T-helper 1 cell (primary cell): ENCODE results near the gene MYO9A.

Experiments used
- DNase-seq, 5 donors: peaks; one replicate each; pipeline ENCODE4 v3.0.0-alpha.2; 2012 to 2020

MYO9A gene

GRCh38 chr15:71804695-71805470 lies 313.1 kb downstream of the MYO9A start:
- no peak for DNase-seq

DNA sequence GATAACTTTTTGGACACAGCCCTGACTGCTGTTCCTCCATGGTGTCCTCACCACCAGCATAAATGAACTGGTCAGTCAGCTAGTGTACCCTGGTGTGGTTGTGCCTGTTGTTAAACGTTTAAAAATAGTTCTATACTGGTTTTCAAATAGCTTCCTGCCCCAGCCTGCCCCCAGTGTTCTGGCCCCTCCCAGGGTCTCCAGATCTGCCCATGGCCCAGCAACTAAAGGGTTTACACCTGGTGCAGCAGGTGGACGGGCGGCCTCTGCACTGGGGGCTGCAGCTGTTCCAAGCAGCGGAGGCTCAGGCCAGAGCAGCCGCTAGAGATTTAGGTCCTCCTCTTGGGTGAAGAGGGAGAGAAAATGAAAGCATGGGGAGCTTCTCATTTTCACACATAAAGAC lies 313.7 kb downstream of the MYO9A start:
- DNase-seq = no peak

DNA sequence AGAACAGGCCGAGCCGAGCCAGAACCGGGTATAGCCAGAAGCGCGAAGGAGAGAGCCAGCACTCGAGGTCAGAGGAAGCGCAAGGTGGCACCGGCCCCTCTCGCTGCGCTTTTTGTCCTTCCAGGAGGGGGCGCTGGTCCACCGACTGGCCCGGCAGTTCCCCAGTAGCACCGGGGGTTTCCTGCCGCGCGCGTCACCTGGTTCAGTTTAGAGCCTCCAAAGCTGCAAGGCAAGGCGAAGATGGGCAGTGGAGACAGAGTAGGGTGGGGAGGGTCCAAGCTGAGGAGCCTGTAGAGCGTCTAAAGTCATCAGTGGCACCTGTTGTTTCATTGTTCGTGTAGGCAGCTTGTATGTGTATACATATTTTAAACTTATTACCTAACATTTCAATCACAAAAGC lies 315.2 kb downstream of the MYO9A start:
- peak in 1 of 5 donors; percentile 18 for DNase-seq

DNA sequence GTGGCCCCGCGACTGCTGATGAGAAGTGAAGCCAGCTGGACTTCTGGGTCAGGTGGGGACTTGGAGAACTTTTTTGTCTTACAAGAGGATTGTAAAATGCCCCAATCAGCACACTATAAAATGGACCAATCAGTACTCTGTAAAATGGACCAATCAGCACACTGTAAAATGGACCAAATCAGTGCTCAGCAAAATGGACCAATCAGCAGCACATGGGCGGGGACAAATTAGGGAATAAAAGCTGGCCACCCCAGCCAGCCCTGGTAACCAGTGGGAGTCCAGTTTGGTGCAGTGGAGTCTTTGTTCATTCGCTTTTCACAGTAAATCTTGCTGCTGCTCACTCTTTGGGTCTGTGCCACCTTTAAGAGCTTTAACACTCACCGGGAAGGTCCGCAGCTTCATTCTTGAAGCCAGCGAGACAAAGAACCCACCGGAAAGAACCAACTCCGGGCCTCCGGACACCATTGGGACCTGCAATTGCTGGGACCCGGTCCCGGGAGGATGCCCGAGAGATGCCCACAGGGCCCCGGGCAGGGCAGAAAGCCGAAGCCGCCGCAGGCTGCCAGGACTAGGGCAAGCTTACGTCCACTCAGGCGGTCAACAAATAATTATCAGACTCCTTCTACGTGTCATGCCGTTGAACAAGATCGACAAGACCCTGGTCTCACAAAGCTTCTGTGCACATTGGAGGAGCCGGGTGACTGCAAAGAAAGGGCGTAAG lies 315.9 kb downstream of the MYO9A start:
- no peak for DNase-seq

DNA sequence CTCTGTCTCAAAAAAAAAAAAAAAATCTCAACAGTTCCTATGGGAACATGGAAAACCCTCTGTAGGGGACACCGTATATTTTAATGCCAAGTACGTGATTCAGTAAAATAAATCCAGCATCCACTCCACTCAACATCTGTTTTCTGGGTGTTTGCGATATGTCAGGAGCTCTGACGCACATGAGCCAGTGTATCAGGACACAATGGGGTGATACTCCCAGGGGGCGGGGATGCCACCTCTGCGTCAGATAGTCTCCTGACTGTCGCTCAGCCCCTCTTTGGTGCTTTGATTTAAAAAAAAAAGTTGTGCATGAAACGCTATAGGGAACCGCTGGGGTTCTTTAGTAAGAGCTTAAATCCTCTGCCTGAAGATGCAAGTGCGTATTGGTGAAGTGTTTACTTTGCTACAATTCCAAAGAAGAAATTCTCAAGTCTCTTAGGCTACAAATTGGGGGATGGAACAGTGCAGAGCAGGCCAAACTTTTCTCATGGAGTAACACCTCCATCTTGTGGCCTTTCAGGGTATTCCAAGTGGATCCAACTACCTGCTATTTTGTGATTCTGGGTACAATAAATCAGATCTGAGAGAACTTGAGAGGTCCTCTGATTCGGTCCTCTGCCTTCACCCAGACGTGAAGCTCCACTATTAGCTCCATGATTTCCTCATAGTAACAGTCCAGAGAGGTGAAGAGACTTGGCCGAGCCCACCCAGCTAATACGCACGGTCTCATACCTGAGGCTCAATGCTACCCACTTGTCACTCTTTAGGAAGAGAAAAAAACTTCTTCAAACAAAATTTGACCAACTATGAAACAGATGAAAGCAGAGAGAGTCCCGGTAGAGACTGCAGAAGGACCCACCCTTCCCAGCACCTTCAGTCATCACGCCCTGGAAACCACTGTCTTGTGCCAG lies 316.9 kb downstream of the MYO9A start:
- DNase-seq = peak in 1 of 5 donors; percentile 16

DNA sequence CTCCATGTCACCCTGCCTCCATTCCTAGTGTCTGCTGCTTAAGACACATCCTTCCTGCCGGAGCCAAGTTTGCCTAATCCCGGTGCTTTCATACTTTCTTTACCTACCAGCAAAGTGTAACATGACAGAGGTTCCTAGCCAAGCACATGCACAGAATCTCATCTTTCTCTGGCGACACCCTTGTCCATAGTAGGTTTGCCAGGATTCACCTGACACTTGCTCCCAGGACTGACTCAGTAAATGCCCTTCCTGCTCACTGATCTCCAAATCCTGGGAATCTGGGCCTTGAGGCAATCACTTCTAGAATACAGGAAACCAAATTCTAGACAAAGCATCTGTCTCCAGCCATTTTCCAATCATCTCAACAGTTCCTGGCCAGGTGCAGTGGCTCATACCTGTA lies 317.8 kb downstream of the MYO9A start:
- DNase-seq = no peak

DNA sequence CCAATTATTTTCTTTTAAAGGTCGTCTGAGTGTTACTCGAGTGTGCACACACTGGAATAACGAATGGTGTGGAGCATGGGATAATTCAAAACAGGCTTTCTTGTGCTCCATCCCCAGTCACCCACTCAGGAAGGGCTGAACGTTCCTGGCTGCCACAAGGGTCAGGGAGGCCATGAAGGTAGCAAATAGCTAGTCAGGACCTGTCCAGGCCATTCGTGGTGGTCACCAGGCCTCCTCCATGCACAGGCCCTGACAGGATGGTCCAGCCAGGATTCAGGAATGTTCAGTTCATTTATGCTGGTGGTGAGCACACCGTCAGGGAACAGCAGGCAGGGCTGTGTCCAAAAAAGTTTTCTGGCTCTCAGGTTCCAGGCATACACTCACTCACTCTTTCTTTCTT lies 319.3 kb downstream of the MYO9A start:
- no peak for DNase-seq

DNA sequence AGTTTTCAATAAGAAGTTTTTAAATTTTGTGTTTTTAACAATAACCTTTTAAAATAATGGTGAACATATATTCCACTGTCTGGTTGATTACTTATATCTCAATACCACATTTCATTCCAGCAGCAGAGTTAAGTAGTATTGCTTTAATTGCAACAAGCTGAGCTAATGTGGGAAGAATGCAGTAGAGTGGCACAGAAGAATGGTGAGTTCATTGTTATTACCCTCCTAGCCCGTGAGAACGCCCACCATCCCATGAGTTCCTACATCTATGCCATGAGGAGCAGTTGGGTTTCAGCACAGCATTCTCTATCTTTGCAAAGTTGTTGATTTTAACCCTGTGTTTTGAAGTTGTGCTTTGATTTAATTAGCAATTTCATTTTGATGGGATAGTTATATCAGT lies 325.4 kb downstream of the MYO9A start:
- DNase-seq = no peak

GRCh38 chr15:71791975-71792374 lies 326.0 kb downstream of the MYO9A start:
- DNase-seq = no peak

- no peak for DNase-seq
Measured at GRCh38 chr15:71790081-71790480, 327.9 kb downstream of the MYO9A start.

DNA sequence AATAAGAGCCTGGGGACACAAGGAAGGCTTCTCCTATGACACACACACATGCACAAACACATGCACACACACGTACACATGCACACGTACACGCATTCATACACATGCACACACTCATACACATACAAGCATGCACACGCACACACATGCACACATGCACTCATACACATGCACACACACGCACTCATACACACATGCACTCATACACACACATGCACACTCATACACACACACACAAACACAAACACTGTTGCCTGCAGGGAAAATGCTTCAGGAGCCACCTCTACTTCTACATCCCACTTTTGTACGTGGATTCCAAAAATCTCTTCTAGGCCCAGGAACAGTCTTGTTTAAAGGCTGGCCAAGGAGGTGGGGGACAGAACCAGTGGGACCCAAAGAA lies 328.3 kb downstream of the MYO9A start:
- DNase-seq = no peak

DNA sequence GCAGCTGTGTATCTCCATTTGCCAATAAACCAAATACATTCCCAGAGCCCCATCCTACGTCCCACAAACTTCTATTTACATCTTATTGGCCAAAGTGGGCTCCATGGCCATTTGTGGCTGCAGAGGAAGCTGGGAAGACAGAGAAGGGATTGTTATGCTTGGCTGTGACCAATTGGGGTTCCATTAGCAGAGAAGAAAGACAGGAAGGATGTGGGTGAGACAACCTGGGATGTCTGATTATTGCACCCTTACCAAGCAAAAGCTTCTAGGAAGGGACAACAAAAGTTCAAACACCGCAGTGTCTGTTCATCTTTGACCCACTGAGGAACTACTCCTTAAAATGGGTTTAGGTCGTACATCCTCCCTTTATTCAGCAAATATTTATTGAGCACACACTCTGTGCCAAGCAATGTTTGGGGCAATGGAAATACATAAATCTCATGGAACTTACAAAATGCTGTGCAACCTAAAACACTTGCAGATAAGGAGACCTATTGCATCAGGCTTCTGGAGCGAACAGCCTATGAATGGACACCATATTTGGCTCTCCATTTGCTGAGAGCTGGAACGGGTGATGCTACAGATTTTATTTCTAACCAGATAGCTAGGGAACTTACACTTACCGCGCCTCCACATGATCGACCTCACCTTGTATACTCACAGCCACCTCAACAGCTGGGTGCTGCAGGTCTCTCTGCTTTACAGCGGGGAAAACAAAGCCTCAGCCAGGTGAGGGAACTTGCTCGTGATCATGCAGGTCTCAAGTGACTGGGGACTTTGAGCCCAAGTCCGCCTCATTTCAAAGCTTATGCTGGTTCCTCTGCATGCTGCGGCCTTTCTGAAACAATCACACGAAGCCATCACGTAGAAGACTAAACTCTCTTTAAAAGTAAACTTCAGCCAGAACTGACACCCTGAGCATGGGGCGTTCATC lies 329.0 kb downstream of the MYO9A start:
- no peak for DNase-seq

GRCh38 chr15:71786673-71787072 lies 331.3 kb downstream of the MYO9A start:
- no peak for DNase-seq

GRCh38 chr15:71785996-71786395 lies 332.0 kb downstream of the MYO9A start:
- DNase-seq = no peak

DNA sequence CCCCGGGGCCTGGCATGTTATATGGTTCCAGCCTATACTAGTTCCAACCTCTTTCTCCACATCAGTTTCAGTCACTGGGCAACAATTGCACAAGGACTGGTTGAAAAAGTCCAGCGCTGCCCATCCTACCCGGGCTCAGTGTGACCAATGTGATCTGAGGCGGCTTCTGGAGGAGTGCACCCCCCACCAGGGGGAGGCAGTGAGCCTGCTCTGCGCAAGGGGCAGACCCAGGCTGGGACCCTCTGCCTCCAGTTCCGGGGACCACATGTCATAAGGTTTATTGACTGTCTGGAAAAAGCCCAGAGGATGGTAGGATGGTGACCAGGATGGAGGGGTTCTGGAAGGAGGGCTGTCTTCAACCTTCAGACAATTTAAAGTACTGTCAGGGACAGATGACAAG lies 333.2 kb downstream of the MYO9A start:
- no peak for DNase-seq

GRCh38 chr15:71782422-71783165 lies 335.4 kb downstream of the MYO9A start:
- DNase-seq = no peak

- no peak for DNase-seq
Measured at GRCh38 chr15:71781965-71782265, 336.0 kb downstream of the MYO9A start.

GRCh38 chr15:71781179-71781964 lies 336.6 kb downstream of the MYO9A start:
- DNase-seq = peak in 1 of 5 donors; percentile 60

DNA sequence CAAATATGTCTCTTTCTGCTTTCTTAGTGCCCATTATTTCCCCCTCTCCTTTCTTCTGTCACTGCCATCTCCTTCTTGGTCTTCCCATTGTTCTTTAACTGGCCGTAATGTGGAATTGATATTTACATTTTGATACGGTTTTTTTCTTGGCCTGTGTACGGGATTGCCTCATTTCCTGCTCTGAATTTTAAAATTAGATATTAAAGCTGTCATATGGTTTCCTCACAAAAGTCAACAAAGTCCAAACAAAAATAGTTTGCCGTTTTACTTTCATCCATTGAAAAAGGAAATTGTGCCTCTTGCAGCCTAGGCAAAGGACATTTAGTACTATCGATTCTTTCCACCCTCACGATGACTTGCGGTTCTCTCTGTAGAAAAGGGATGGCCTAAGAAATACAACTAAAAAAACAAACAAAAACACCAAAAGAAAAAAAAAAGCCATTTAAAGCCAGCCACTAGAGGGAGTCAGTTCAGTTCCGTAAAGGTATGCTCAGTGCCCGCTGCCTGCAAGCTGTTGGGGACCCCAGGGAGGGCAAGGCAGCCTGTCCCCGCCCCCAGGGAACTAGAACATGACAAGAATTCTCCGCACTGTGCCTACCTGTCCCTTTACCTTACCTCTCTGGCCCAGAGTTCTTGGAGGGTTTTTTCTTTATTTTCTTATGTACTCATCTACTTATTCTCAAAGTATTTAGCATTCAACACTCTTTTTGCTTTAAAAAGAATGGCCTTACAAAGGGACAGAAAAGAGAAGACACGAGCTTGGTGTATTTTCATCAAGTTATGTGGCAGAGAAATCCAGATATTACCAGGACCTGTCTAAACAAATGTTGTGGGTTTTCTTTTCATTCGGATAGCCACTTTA lies 337.6 kb downstream of the MYO9A start:
- peak in 2 of 5 donors; percentile 14 to 67 for DNase-seq
